ENCODE results near the gene RASGEF1C. TPM values are rescaled to one million over a fixed set of nuclear protein-coding genes. Genes with fewer than 3 reads are reported as not detected.
A peak's percentile ranks its signal among the peaks of the same experiment; 100 is the strongest.

RASGEF1C gene
- total and polyA plus RNA-seq, 8 donors = 0.20 to 6.8 (median 0.86) TPM; not detected in 4

GRCh38 chr5:180162304-180162661 lies 46.7 kb downstream of the RASGEF1C start:
- 83 to 92% (median 89%) methylated on average over 5 of the region's 5 CpGs for WGBS, 5 donors
- Histone ChIP-seq H3K36me3 (no peaks in the 10 kb centered on the region), H3K27me3 (peaks cover 0 to 13% (median 0%) of the 10 kb centered on the region in 3 donors), H3K27ac (no peak overlapping the region), H3K9me3 (no peaks in the 10 kb centered on the region), H3K4me3 (no peak overlapping the region), H3K4me1 (no peaks in the 10 kb centered on the region)
- DNase-seq = no peak
- TF ChIP-seq POLR2AphosphoS5 (IDR thresholded peaks at IDR 0.05) (no peak), CTCF (IDR thresholded peaks at IDR 0.05) (no peak), POLR2A (IDR thresholded peaks at IDR 0.05) (no peak), EP300 (IDR thresholded peaks at IDR 0.05) (no peak)
- intact Hi-C loops (cut with DNase I; ENCODE audit: low total_unique reads) = no loop called here

- no peak for DNase-seq
- intact Hi-C loops (cut with DNase I; ENCODE audit: low total_unique reads) = no loop called here
- WGBS, 5 donors = 43 to 87% (median 70%) methylated on average over 9 to 39 of the region's 39 CpGs
- Histone ChIP-seq H3K27ac (no peak overlapping the region), H3K9me3 (no peaks in the 10 kb centered on the region), H3K4me1 (no peaks in the 10 kb centered on the region), H3K36me3 (no peaks in the 10 kb centered on the region), H3K27me3 (peaks cover 0 to 13% (median 0%) of the 10 kb centered on the region in 3 donors), H3K4me3 (no peak overlapping the region)
- TF ChIP-seq CTCF (IDR thresholded peaks at IDR 0.05) = no peak
- TF ChIP-seq EP300 (IDR thresholded peaks at IDR 0.05) = no peak
- no peak for TF ChIP-seq POLR2AphosphoS5 (IDR thresholded peaks at IDR 0.05)
- TF ChIP-seq POLR2A (IDR thresholded peaks at IDR 0.05) = no peak
These were observed 47.3 kb downstream of the RASGEF1C start for GRCh38 chr5:180161420-180162303.

- no peaks in the 10 kb centered on the region for H3K4me1 ChIP-seq
- intact Hi-C loops (cut with DNase I; ENCODE audit: low total_unique reads) = no loop called here
- 53 to 69% (median 64%) methylated on average over 9 of the region's 9 CpGs for WGBS, 5 donors
- H3K9me3 ChIP-seq = no peaks in the 10 kb centered on the region
- H3K36me3 ChIP-seq = no peaks in the 10 kb centered on the region
- peak in 1 of 2 donors; percentile 17 for DNase-seq
- no peak overlapping the region for H3K27ac ChIP-seq
- no peak for TF ChIP-seq CTCF (IDR thresholded peaks at IDR 0.05)
- TF ChIP-seq POLR2A (IDR thresholded peaks at IDR 0.05) = no peak
- no peak for TF ChIP-seq EP300 (IDR thresholded peaks at IDR 0.05)
- TF ChIP-seq POLR2AphosphoS5 (IDR thresholded peaks at IDR 0.05) = no peak
- no peak overlapping the region for H3K4me3 ChIP-seq
- peaks cover 0 to 13% (median 0%) of the 10 kb centered on the region in 3 donors for H3K27me3 ChIP-seq
These were observed 48.2 kb downstream of the RASGEF1C start for GRCh38 chr5:180160789-180161188.

- intact Hi-C loops (cut with DNase I; ENCODE audit: low total_unique reads) = no loop called here
- H3K4me3 ChIP-seq = no peak overlapping the region
- no peaks in the 10 kb centered on the region for H3K9me3 ChIP-seq
- no peak for TF ChIP-seq CTCF (IDR thresholded peaks at IDR 0.05)
- no peak for TF ChIP-seq EP300 (IDR thresholded peaks at IDR 0.05)
- TF ChIP-seq POLR2A (IDR thresholded peaks at IDR 0.05) = no peak
- WGBS, 5 donors = 70 to 84% (median 79%) methylated on average over 6 of the region's 6 CpGs
- peak in 1 of 2 donors; percentile 0 for DNase-seq
- H3K36me3 ChIP-seq = no peaks in the 10 kb centered on the region
- peaks cover 0 to 13% (median 0%) of the 10 kb centered on the region in 3 donors for H3K27me3 ChIP-seq
- no peak overlapping the region for H3K27ac ChIP-seq
- H3K4me1 ChIP-seq = no peaks in the 10 kb centered on the region
These were observed 48.8 kb downstream of the RASGEF1C start for GRCh38 chr5:180160215-180160614.
